Fibroblast of the aortic adventitia (primary cell): Measurements from ENCODE around the gene LSM7. TPM values are rescaled to one million over a fixed set of nuclear protein-coding genes. Genes with fewer than 3 reads are reported as not detected.

Experiments used
- DNase-seq: peaks from one replicate; pipeline ENCODE4 v3.0.0-alpha.2; 2010; ENCODE audit warnings: low read depth
- H3K4me3 ChIP-seq: 2 replicates; pipeline ENCODE4 v1.5.1; 2011; ENCODE audit warnings: low read depth, mild to moderate bottlenecking, control low read depth, low read length, moderate library complexity
- total RNA-seq: library from RNA; depleted of rRNA; stranded (reverse); fragments of >200 nt; gene quantifications from 2 replicates; pipeline ENCODE4 v1.2.3, GENCODE V29; 2012; ENCODE audit warnings: low replicate concordance
- TF ChIP-seq, protein P1 (sequence below): IDR thresholded peaks from 2 replicates; pipeline ENCODE4 v1.5.1; 2011; ENCODE audit warnings: mild to moderate bottlenecking, low read length, control low read depth, inconsistent platforms; ENCODE audit not compliant: insufficient read depth

LSM7 gene
- total RNA-seq, 1 donor: 108 TPM

DNA sequence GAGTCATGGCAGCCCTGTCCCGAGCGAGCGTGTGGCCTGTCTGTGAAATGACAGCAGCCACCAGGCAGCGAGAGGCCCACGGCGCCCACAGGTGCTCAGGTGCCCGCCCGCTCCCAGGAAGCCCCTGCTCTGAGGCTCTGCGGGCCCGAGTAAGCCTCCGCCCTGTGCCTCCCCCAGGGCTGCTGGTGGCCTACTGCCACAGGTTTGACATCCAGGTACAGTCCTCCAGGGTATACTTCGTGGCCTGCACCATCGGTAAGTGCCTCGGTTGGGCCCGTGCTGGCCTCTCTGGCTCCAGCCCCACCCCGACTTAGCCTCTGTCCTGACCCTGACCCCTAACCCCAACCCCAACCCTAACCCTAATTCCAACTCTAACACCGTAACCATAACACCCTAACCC lies 16.7 kb upstream of the LSM7 start:
- DNase-seq: no peak
- TF ChIP-seq, protein P1, sequence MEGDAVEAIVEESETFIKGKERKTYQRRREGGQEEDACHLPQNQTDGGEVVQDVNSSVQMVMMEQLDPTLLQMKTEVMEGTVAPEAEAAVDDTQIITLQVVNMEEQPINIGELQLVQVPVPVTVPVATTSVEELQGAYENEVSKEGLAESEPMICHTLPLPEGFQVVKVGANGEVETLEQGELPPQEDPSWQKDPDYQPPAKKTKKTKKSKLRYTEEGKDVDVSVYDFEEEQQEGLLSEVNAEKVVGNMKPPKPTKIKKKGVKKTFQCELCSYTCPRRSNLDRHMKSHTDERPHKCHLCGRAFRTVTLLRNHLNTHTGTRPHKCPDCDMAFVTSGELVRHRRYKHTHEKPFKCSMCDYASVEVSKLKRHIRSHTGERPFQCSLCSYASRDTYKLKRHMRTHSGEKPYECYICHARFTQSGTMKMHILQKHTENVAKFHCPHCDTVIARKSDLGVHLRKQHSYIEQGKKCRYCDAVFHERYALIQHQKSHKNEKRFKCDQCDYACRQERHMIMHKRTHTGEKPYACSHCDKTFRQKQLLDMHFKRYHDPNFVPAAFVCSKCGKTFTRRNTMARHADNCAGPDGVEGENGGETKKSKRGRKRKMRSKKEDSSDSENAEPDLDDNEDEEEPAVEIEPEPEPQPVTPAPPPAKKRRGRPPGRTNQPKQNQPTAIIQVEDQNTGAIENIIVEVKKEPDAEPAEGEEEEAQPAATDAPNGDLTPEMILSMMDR: no peak
- no peak overlapping the region for H3K4me3 ChIP-seq

DNA sequence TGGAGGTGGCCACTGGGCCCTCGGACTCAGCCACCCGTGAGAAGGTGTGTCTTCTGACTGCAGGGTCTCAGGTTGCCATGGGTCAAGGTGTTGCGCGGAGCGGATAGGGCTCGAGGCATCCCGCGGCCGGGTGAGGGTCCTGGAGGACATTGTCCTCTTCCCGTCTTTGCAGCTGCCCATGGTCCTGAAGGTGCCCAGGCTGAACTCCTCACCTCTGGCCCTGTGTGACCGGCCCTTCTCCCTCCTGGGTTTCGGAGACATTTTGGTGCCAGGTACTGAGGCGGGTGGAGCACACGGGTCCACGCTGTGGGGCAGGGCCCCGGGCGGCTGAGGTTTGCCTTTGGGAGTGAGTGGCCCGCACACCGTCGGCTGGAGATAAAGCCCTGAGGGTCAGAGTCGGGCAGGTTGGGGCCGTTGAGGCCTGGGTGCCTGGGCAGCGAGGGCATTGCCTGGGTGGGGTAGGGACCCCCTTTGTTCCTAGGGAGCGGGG lies 16.0 kb upstream of the LSM7 start:
- TF ChIP-seq, protein P1: no peak
- no peak overlapping the region for H3K4me3 ChIP-seq
- DNase-seq: no peak

DNA sequence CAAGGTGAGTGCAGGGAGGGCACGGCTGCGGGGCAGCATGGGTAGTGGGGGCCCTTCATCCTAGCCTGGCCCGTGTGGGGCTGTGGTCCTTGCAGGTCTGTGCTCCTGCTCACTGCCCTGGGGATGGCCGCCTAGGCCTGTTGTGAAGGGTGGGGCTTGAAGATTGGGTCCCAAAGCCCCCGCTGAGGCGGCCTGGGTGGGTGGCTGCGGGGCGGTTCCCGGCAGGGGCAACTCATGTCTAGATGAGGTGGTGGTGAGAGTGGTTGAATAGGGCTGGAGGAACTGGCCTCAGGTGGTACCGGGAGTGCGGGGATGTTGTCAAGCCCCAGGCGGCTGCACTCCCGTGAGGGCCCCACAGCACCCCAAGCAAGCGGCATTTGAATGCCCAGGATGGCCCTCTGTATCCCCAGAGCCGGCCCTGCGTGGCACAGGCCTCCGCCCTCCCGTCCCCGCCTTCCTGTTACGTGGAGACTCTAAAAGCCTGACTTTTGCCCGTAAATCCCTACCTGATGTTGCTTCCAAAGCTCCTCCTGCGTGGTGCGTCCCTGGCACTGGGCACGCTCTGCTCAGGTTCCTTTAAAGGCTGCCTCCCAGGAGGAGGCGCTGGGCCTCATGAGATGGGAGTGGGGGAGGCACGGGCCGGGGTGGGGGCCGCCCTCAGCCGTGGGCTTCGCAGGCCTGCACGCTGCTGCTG lies 15.1 kb upstream of the LSM7 start:
- TF ChIP-seq, protein P1: no peak
- H3K4me3 ChIP-seq: no peak overlapping the region
- DNase-seq: no peak

DNA sequence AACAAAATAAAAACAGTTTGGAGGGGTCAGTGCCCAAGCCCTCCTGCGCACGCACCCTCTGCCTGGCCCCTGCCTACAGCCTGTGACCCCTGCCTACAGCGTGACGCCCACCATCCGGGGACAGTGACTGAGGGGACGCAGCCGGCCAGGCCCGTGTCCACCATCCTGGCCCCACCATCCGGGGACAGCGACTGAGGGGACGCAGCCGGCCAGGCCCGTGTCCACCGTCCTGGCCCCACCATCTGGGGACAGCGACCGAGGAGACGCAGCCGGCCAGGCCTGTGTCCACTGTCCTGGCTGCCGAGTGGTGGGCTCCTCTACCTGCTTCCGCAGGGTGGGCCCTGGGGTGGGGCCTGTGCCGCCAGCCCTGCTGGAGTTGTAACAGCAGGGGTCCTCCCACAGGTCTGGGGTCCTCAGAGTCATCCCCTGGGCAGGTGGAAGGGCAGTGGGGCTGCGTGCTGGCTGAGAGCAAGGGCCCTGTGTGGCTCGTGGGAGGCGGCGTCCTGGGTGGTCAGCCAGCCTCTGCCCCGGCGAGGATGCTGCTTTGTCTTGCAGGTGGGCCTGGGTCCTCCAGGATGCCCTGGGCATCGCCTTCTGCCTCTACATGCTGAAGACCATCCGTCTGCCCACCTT lies 14.4 kb upstream of the LSM7 start:
- DNase-seq: no peak
- TF ChIP-seq, protein P1: no peak
- no peak overlapping the region for H3K4me3 ChIP-seq

DNA sequence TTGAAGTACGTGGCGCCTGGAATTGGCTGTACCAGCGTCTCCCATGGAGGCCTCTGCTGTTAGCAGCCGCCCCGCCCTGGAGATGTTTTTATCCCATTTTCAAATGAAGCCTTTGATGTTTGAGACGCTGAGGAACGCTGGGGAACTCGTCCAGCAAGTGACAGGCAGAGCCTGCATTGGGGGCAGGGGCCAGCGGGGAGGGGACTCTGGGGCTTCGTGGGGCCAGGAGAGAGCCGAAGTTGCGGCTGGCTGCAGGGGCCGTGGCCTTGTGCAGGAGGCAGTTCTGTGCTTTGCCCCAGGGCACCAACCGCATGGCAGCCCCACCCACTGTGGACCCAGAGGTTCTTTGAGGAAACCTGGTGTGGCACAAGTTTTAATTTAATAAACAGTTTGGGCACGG lies 13.6 kb upstream of the LSM7 start:
- H3K4me3 ChIP-seq: no peak overlapping the region
- no peak for DNase-seq
- TF ChIP-seq, protein P1: no peak

DNA sequence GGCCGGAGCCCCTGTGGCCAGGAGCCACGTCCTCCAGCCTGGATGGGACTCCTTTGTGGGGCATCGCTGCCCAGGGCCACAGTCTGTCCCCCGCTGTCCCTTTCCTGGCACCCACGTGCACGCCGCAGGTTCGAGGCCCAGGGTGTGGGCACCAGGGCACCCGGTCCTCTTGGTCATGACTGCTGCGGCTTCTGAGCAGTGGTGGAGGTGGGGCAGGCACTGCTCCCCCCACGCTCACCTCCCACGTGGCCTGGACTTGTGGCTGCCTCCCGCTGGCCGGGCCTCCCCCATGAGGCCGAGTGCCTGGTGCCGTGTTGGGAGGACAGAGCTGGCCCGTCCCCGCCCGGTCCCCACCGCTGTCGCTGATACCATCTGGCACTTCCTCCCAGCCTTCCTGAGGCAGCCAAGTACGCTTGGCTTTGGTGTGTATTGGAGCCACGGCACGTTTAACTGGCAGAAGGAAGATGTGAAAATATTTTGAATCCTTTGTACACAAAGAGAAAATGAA lies 12.9 kb upstream of the LSM7 start:
- DNase-seq: no peak
- no peak overlapping the region for H3K4me3 ChIP-seq
- TF ChIP-seq, protein P1: no peak
